Lower leg skin (tissue), 3 donors: ENCODE results near the gene NPPA.

Experiments used
- POLR2A ChIP-seq, 2 donors: fragments of 450-650 bp; IDR thresholded peaks; one replicate each; pipeline ENCODE4 v1.6.1; 2016 to 2017; ENCODE audit warnings: antibody characterized with exemption in 2 of 2, mild to moderate bottlenecking in 1 of 2, moderate library complexity in 1 of 2
- TF ChIP-seq, protein P1 (sequence below), 3 donors: fragments of 450-650 bp; IDR thresholded peaks; one replicate each; pipeline ENCODE4 v1.5.1; 2016; ENCODE audit warnings: antibody characterized with exemption in 3 of 3, mild to moderate bottlenecking in 3 of 3, moderate library complexity in 2 of 3

DNA sequence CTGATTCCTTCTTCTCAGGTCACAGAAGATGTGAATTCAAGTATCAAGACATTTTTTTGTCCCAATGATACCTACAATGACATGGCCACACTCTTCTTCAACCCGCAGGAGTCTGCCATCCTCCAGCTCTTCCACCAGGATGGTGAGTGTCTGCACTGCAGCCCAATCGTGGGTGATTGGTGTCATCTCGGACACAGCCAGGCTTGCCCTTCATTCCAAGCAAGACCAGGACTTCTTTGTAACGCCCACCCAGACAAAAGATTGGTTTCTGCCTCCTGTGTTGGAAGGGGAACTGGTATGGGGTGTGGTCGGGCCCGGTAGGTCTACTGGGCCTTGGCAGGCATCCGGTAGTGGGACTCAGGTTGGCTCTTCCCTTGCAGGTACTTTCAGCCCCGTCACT lies 14.1 kb downstream of the NPPA start:
- TF ChIP-seq, protein P1, sequence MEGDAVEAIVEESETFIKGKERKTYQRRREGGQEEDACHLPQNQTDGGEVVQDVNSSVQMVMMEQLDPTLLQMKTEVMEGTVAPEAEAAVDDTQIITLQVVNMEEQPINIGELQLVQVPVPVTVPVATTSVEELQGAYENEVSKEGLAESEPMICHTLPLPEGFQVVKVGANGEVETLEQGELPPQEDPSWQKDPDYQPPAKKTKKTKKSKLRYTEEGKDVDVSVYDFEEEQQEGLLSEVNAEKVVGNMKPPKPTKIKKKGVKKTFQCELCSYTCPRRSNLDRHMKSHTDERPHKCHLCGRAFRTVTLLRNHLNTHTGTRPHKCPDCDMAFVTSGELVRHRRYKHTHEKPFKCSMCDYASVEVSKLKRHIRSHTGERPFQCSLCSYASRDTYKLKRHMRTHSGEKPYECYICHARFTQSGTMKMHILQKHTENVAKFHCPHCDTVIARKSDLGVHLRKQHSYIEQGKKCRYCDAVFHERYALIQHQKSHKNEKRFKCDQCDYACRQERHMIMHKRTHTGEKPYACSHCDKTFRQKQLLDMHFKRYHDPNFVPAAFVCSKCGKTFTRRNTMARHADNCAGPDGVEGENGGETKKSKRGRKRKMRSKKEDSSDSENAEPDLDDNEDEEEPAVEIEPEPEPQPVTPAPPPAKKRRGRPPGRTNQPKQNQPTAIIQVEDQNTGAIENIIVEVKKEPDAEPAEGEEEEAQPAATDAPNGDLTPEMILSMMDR (IDR thresholded peaks at IDR 0.05): no peak
- no peak for TF ChIP-seq POLR2A (IDR thresholded peaks at IDR 0.05)
